HUDEP-2 (cell line): ENCODE results near the gene PPP1R12C.
"Not testable (repeated sequence)": the region's sequence is repeated elsewhere in the genome, so short reads cannot be mapped to it uniquely, and the experiment has no call there.

Source experiments
- DNase-seq, 76 experiments: peaks; one replicate each; lab custom pipeline; 2025; ENCODE audit not compliant: unreplicated experiment in 76 of 76; lab: John Stamatoyannopoulos, UW

Gene PPP1R12C

DNA sequence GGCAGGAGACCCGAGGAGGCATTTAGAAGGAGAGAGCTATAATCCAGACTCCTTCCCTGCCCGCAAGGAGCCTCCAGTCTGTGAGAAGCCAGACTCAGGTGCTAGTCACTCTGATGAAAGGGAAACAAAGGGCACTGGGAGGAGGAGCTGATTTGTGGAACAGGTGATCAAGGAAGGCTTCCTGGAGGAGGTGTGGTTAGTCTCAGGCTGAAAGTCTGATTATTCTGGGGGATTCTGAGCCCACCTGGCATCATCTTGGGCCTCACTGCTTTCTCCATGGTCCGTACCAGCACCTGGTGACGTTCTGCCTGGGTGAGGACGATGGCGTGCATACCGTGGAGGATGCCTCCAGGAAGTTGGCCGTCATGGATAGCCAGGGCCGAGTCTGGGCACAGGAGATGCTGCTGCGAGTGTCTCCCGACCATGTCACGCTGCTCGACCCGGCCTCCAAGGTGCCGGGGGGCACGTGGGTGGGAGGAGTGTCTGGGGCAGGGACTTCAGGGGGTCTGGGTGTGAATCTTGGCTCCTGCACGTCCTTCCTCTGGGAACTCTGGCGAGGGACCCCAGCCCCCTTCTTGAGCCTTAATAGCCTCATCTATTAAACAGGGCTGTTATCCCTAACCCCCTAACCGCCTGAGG, 37.9 kb downstream of the PPP1R12C start:
- DNase-seq, result no peak

- DNase-seq, result no peak
Observed at GRCh38 chr19:55078996-55079395, 38.4 kb downstream of the PPP1R12C start.

GRCh38 chr19:55077106-55077505, 40.3 kb downstream of the PPP1R12C start:
- DNase-seq, result no peak

DNA sequence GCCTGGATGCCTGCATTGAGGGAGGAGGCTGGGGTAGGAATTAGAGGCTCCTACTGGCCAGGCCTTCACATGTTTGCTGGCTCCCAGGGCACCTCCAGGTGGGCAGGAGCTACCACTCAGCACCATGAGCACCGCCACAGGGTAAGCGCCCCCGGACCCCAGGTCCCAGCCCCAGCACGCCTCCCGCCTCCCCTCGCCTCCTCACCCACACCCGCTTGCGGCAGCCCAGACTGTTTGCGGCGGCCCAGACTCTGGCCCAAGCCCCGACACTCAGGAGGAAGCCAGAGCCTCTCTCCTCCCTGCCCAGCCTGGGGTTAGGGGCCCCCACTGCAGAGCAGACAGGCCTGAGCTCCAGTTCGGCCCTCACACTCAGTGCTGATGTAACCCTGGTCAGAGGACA, 41.1 kb downstream of the PPP1R12C start:
- DNase-seq, result no peak

DNA sequence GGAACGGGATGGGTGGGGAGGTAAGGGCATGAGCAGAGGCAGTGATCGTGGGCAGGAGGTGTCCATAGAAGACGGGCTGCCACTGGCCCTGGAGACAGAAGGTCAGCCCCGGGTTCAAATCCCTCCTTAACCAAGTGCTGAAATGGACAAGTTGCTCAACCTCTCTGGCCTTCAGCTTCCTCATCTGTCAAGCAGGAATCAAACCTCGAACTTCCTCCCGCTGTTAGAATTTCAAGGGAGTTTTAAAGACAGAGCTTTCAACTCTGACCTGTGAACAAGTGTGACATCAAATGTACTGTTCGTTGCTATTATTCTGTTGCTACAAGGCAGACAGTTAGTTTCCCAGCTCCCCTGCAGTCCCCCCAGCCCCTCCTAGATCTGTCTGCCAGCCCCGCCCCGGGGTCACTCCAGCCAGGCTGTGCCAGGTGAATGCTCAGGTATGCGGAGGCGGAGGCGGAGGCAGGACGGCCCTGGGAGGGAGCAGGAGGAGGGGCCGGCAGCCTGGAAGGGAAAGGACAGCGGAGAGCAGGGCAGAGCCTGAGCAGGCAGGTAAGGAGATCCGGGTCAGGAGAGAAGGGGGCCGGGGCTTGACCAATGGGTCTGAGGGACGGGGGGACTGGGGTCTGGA, 42.0 kb downstream of the PPP1R12C start, which contains the start of gene EPS8L1:
EPS8L1 (plus strand) TSS at position 499 of the 628 bp plus-strand sequence. CDS start 576 bp downstream, outside the sequence.
- no peak for DNase-seq

DNA sequence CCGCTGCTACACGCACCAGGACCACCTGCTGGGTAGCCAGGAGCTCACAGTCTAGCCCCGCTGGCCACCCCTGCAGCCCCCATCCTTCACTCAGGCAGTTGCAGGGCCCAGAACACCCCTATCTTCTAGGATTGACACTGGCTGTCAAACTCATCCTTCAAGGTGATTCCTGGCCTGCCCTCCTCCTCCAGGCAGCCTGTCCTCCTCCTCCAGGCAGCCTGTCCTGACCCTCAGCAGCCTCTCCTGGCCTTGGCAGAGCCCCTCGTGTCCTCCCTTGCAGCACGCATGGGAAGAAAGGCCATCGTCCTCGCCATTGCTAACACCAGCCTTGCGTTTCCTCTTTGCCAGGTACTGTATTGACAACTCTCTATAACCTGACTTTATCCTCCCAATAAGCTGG, 45.5 kb downstream of the PPP1R12C start:
- DNase-seq, result no peak

DNA sequence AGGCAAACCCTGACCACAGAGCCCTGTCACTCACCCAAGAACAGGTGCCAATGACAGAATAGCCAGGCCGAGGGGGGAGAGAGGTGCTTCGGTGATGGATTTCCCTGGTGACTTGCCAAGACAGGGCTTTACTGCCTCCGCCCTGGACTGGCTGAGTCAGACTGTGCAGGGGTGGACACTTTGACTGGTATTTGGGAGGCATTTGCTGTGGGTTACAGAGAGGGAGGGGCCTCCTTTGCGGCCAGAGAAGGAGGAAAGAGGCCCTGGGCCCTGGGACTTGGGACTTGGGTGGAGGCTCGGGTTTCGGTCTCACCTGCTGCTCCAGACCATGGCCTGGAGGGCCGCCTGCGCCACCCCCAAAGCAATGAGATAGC, 46.3 kb downstream of the PPP1R12C start:
- DNase-seq, result peak in 65 of 76 experiments; percentile 8 to 88 (median 59)

- no peak for DNase-seq
Observed at GRCh38 chr19:55070466-55071128, 46.8 kb downstream of the PPP1R12C start.

- no peak for DNase-seq
Observed at GRCh38 chr19:55069865-55070197, 47.6 kb downstream of the PPP1R12C start.

DNA sequence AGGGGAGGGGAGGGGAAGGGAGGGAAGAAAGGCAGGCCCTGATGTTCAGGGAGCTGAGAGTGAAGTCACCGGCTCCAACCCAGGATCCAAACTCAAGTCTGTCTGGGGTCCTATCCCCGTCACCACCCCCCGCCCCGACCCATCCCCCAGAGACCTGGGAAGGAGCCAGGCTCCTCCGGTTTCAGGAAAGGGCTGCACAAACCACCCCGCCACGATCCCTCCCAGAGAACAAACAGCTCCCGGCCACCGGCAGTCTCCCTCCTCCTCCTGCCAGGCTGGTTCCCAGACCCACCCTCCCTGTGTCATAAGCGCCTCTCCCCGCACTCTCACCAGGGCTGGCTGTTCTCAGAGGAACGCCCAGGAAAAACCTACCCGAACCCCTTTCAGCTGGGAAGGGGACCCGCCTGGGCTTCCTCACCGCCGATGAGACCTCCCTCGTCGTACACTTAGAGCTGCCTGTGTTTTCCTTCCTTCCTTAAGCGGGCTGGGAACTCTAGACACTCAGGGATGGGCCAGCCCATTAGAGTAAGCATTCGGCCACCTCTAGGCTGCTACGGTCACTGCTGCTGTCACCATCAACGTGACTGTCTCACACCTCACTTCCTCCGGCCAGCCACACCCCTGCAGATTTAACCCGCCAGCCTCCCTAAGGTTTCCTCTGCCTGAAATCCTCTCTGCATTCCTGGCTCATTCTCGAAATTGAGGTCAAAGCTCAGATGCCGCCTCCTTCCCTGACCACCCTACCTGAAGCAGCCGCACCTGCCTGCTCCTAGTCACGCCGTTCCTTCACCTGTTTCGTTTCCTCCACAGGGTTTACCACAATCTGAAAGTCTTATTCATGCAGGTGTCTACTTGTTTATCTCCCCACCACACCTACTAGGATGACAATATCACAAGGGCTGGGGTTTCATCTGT, 48.2 kb downstream of the PPP1R12C start:
- DNase-seq, result peak in 4 of 76 experiments; percentile 8 to 22 (median 18)

GRCh38 chr19:55067869-55068268, 49.6 kb downstream of the PPP1R12C start:
- DNase-seq, result no peak

- DNase-seq, result no peak
Observed at GRCh38 chr19:55066107-55066709, 51.2 kb downstream of the PPP1R12C start.

- not testable (repeated sequence) for DNase-seq
Observed at GRCh38 chr19:55065516-55065915, 51.9 kb downstream of the PPP1R12C start.

- no peak for DNase-seq
Observed at GRCh38 chr19:55063492-55063843, 54.0 kb downstream of the PPP1R12C start.

DNA sequence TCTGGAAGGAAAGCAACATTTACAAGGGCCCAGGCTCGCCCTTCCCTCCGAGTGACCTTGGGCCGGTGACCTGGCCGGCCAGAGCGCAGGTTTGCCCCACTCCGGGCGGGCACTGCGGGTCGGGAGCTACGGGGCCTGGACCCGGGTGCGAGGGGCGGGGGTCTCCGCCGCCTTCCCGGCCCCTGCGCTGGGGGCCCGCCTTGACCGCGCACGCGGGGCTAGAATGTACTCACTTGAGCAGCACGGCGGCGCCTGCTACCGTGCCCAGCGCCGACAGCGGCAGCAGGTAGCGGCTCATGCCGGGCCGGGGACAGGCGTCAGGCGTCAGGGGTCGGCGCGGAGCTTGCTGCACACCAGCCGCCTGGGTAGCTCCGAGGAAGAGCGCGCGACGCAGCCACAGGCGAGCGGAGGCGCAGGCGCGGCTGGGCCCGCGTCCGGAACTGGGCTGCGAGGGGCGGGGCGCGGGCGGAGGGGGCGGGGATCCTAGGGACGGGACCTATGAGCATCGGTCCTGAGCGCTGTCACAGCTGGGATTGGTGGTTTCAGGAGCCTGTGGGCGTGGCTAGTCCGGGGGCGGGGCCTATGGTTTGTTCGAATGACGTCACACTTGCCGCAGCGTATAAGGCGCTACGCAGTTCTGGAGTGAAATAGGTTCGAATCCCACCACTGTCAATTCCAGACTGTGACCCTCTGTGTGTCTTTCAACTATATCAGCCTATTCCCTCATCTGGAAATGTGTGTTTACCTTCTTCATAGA, 54.5 kb downstream of the PPP1R12C start, which contains the start of gene RDH13:
RDH13 (minus strand) TSS at position 414 of the 757 bp plus-strand sequence; CDS start at position 298, 116 bp downstream.
- DNase-seq, result peak in 74 of 76 experiments; percentile 78 to 100 (median 98)

- not testable (repeated sequence) for DNase-seq
Observed at GRCh38 chr19:55060287-55060686, 57.1 kb downstream of the PPP1R12C start.

GRCh38 chr19:55058781-55059610, 58.4 kb downstream of the PPP1R12C start:
- no peak for DNase-seq

- DNase-seq, result no peak
Observed at GRCh38 chr19:55056827-55057226, 60.6 kb downstream of the PPP1R12C start.

DNA sequence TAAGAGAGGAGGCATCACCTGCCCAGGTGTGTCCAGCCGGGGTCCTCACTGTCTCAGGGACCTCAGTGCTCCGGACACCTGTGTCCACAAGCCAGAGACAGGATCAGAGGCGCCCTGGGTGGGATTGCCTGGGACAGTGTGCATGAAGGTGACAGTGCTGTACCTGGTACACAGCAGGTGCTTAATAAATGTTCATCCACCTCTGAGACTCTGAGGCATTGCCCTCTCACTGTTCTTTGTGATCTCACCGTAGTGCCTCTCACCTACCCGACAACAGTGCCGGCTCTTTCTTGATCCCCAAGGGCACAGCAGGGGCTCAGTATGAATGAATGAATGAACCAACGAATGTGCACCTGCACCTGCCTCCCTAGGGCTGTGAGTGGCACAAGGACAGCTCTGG, 63.7 kb downstream of the PPP1R12C start:
- DNase-seq, result no peak
